Ectodermal cell (in vitro differentiated cells): ENCODE data around the gene ZBTB38. TPM values are rescaled to one million over a fixed set of nuclear protein-coding genes. Genes with fewer than 3 reads are reported as not detected.
A peak's percentile ranks its signal among the peaks of the same experiment; 100 is the strongest.

ENCODE experiments used
- H3K27ac ChIP-seq: 2 replicates; pipeline ENCODE4 v1.7.0; 2013; ENCODE audit warnings: mild to moderate bottlenecking, low read depth, low read length; ENCODE audit not compliant: insufficient read depth, poor library complexity, severe bottlenecking
- H3K27me3 ChIP-seq: 2 replicates; pipeline ENCODE4 v1.7.0; 2013; ENCODE audit warnings: mild to moderate bottlenecking, low read length; ENCODE audit not compliant: insufficient read depth, control insufficient read depth, poor library complexity, severe bottlenecking
- H3K36me3 ChIP-seq: one replicate; pipeline ENCODE4 v1.7.0; 2013; ENCODE audit warnings: low read length; ENCODE audit not compliant: control insufficient read depth, insufficient read depth
- H3K4me1 ChIP-seq: one replicate; pipeline ENCODE4 v1.7.0; 2013; ENCODE audit warnings: low read length; ENCODE audit not compliant: control insufficient read depth, insufficient read depth
- H3K4me3 ChIP-seq: 2 replicates; pipeline ENCODE4 v1.7.0; 2013; ENCODE audit warnings: low read depth, low read length, control low read depth; ENCODE audit not compliant: insufficient read depth
- H3K9me3 ChIP-seq: 2 replicates; pipeline ENCODE4 v1.7.0; 2013; ENCODE audit warnings: mild to moderate bottlenecking, low read length, moderate library complexity; ENCODE audit not compliant: control insufficient read depth
- WGBS, 2 experiments: methylation state at CpG; one replicate each; pipeline ENCODE4 v1.1.7; 2013; ENCODE audit warnings: missing lambda C conversion rate in 2 of 2; 5-methylcytosine and 5-hydroxymethylcytosine counted together
- polyA plus RNA-seq, 4 experiments: library from polyadenylated mRNA; stranded (reverse); fragments of 50-300 nt; gene quantifications; one replicate each; pipeline ENCODE4 v1.2.3, GENCODE V29; 2013

Gene ZBTB38
- polyA plus RNA-seq (2013, experiment 1 of 4), result 19.1 TPM
- 17.8 TPM for polyA plus RNA-seq (2013, experiment 2 of 4)
- 14.9 TPM for polyA plus RNA-seq (2013, experiment 3 of 4)
- polyA plus RNA-seq (2013, experiment 4 of 4), result 19.6 TPM

GRCh38 chr3:141368062-141368924 is at the start of gene ZBTB38:
ZBTB38 (plus strand) TSS chr3:141368504; CDS start chr3:141442389, 73,885 bp downstream.
- no peaks in the 10 kb centered on the region for H3K9me3 ChIP-seq
- peak within 1 kb of the TSS; percentile 97 for H3K27ac ChIP-seq
- H3K36me3 ChIP-seq, result no peaks in the 10 kb centered on the region
- WGBS, 2 experiments, result 27 to 38% methylated on average over 25 to 26 of the region's 26 CpGs
- no peaks in the 10 kb centered on the region for H3K27me3 ChIP-seq
- H3K4me1 ChIP-seq, result peaks cover 9% of the 10 kb centered on the region
- no peak within 1 kb of the TSS for H3K4me3 ChIP-seq

- H3K36me3 ChIP-seq, result no peaks in the 10 kb centered on the region
- H3K9me3 ChIP-seq, result no peaks in the 10 kb centered on the region
- no peak overlapping the region for H3K4me3 ChIP-seq
- no peaks in the 10 kb centered on the region for H3K27me3 ChIP-seq
- no peak overlapping the region for H3K27ac ChIP-seq
- no peaks in the 10 kb centered on the region for H3K4me1 ChIP-seq
Measured at GRCh38 chr3:141320399-141321108, 47.8 kb upstream of the ZBTB38 start.

- no peaks in the 10 kb centered on the region for H3K27me3 ChIP-seq
- H3K4me1 ChIP-seq, result no peaks in the 10 kb centered on the region
- H3K9me3 ChIP-seq, result no peaks in the 10 kb centered on the region
- no peak overlapping the region for H3K27ac ChIP-seq
- 87 to 100% methylated on average over 1 of the region's 1 CpG for WGBS, 2 experiments
- no peaks in the 10 kb centered on the region for H3K36me3 ChIP-seq
- no peak overlapping the region for H3K4me3 ChIP-seq
Measured at GRCh38 chr3:141321109-141321497, 47.2 kb upstream of the ZBTB38 start.

GRCh38 chr3:141323936-141324704 is 44.2 kb upstream of the ZBTB38 start:
- Histone ChIP-seq H3K9me3 (no peaks in the 10 kb centered on the region), H3K4me1 (no peaks in the 10 kb centered on the region), H3K27ac (no peak overlapping the region), H3K27me3 (no peaks in the 10 kb centered on the region), H3K36me3 (no peaks in the 10 kb centered on the region), H3K4me3 (no peak overlapping the region)
- WGBS, 2 experiments, result 96% methylated on average over 4 of the region's 4 CpGs

- Histone ChIP-seq H3K27me3 (no peaks in the 10 kb centered on the region), H3K9me3 (no peaks in the 10 kb centered on the region), H3K4me1 (no peaks in the 10 kb centered on the region), H3K36me3 (no peaks in the 10 kb centered on the region), H3K4me3 (no peak overlapping the region), H3K27ac (no peak overlapping the region)
Measured at GRCh38 chr3:141326123-141326522, 42.2 kb upstream of the ZBTB38 start.

GRCh38 chr3:141326626-141327025 is 41.7 kb upstream of the ZBTB38 start:
- no peak overlapping the region for H3K27ac ChIP-seq
- no peak overlapping the region for H3K4me3 ChIP-seq
- H3K27me3 ChIP-seq, result no peaks in the 10 kb centered on the region
- no peaks in the 10 kb centered on the region for H3K4me1 ChIP-seq
- no peaks in the 10 kb centered on the region for H3K36me3 ChIP-seq
- 73 to 76% methylated on average over 3 of the region's 3 CpGs for WGBS, 2 experiments
- no peaks in the 10 kb centered on the region for H3K9me3 ChIP-seq

- Histone ChIP-seq H3K27ac (no peak overlapping the region), H3K4me3 (no peak overlapping the region), H3K9me3 (no peaks in the 10 kb centered on the region), H3K27me3 (no peaks in the 10 kb centered on the region), H3K36me3 (no peaks in the 10 kb centered on the region), H3K4me1 (peaks cover 7% of the 10 kb centered on the region)
- 88 to 89% methylated on average over 7 of the region's 7 CpGs for WGBS, 2 experiments
Measured at GRCh38 chr3:141328286-141329166, 39.8 kb upstream of the ZBTB38 start.

- Histone ChIP-seq H3K27me3 (no peaks in the 10 kb centered on the region), H3K36me3 (no peaks in the 10 kb centered on the region), H3K9me3 (no peaks in the 10 kb centered on the region), H3K4me3 (no peak overlapping the region), H3K4me1 (peaks cover 7% of the 10 kb centered on the region), H3K27ac (no peak overlapping the region)
- WGBS, 2 experiments, result 89 to 99% methylated on average over 3 of the region's 3 CpGs
Measured at GRCh38 chr3:141330235-141330634, 38.1 kb upstream of the ZBTB38 start.

- Histone ChIP-seq H3K4me1 (peaks cover 7% of the 10 kb centered on the region), H3K27ac (no peak overlapping the region)
- WGBS, 2 experiments, result 91 to 95% methylated on average over 3 of the region's 3 CpGs
Measured at GRCh38 chr3:141330718-141331376, 37.5 kb upstream of the ZBTB38 start.

More at GRCh38 chr3:141330718-141331376, 37.5 kb upstream of the ZBTB38 start:
- Histone ChIP-seq H3K9me3 (no peaks in the 10 kb centered on the region), H3K36me3 (no peaks in the 10 kb centered on the region), H3K4me3 (no peak overlapping the region), H3K27me3 (no peaks in the 10 kb centered on the region)
